ENCODE data around the gene FLT4.

DNA sequence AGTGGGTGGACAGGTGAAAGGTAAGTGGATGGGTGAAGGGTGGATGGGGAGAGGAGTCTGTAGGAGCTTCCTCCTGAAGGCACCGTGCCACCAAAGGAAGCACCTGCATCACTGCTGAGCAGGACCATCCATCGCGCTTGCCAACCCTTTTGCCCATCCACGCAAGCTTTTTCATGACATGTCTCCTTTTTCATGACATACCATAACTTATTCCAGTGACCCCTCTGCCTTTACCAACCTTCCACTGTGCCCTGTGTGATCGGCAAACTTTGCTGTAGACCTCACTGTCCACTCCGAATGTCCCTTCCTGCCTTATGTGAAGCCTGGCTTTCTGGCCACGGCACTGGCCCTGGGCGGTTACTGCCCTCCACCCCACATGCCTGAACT, 13.4 kb downstream of the FLT4 start:
- TF ChIP-seq EZH2 (IDR thresholded peaks at IDR 0.05; ENCODE audit: borderline replicate concordance, insufficient read depth, low read depth, low read length, poor library complexity, severe bottlenecking): no peak
- TF ChIP-seq, protein P1, sequence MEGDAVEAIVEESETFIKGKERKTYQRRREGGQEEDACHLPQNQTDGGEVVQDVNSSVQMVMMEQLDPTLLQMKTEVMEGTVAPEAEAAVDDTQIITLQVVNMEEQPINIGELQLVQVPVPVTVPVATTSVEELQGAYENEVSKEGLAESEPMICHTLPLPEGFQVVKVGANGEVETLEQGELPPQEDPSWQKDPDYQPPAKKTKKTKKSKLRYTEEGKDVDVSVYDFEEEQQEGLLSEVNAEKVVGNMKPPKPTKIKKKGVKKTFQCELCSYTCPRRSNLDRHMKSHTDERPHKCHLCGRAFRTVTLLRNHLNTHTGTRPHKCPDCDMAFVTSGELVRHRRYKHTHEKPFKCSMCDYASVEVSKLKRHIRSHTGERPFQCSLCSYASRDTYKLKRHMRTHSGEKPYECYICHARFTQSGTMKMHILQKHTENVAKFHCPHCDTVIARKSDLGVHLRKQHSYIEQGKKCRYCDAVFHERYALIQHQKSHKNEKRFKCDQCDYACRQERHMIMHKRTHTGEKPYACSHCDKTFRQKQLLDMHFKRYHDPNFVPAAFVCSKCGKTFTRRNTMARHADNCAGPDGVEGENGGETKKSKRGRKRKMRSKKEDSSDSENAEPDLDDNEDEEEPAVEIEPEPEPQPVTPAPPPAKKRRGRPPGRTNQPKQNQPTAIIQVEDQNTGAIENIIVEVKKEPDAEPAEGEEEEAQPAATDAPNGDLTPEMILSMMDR (IDR thresholded peaks at IDR 0.05): no peak
